HG02763 (cell line): ENCODE measurements around the gene FKBP5.
"Not testable (repeated sequence)": the region's sequence is repeated elsewhere in the genome, so short reads cannot be mapped to it uniquely, and the experiment has no call there.

Experiments
- ATAC-seq: cut with Tn5 transposase; IDR thresholded peaks from one replicate; pipeline ENCODE4 v1.9.1; 2021; ENCODE audit warnings: mild to moderate bottlenecking, moderate library complexity; ENCODE audit not compliant: unreplicated experiment

Gene FKBP5

GRCh38 chr6:35724059-35724458, 35.3 kb upstream of the FKBP5 start:
- no peak for ATAC-seq

GRCh38 chr6:35723587-35723986, 34.9 kb upstream of the FKBP5 start:
- ATAC-seq = no peak

- no peak for ATAC-seq
These were observed 33.5 kb upstream of the FKBP5 start for GRCh38 chr6:35722121-35722761.

GRCh38 chr6:35719830-35720733, 31.4 kb upstream of the FKBP5 start:
- peak; percentile 51 for ATAC-seq

GRCh38 chr6:35719404-35719829, 30.7 kb upstream of the FKBP5 start:
- ATAC-seq = peak; percentile 19

GRCh38 chr6:35718911-35719381, 30.2 kb upstream of the FKBP5 start:
- ATAC-seq = no peak

- ATAC-seq = no peak
These were observed 29.6 kb upstream of the FKBP5 start for GRCh38 chr6:35718375-35718736.

GRCh38 chr6:35717449-35718374, 29.0 kb upstream of the FKBP5 start:
- no peak for ATAC-seq

- ATAC-seq = no peak
These were observed 28.1 kb upstream of the FKBP5 start for GRCh38 chr6:35716798-35717197.

- no peak for ATAC-seq
These were observed 24.5 kb upstream of the FKBP5 start for GRCh38 chr6:35713006-35713767.

GRCh38 chr6:35711731-35712130, 23.0 kb upstream of the FKBP5 start:
- ATAC-seq = no peak

GRCh38 chr6:35710241-35710847, 21.6 kb upstream of the FKBP5 start:
- ATAC-seq = no peak

- ATAC-seq = no peak
These were observed 19.9 kb upstream of the FKBP5 start for GRCh38 chr6:35708585-35708984.

- no peak for ATAC-seq
These were observed 19.1 kb upstream of the FKBP5 start for GRCh38 chr6:35707714-35708407.

- no peak for ATAC-seq
These were observed 17.8 kb upstream of the FKBP5 start for GRCh38 chr6:35706468-35706867.

- ATAC-seq = no peak
These were observed 14.8 kb upstream of the FKBP5 start for GRCh38 chr6:35703554-35703953.

GRCh38 chr6:35698858-35699257, 10.1 kb upstream of the FKBP5 start:
- ATAC-seq = no peak

GRCh38 chr6:35698430-35698829, 9.7 kb upstream of the FKBP5 start:
- ATAC-seq = not testable (repeated sequence)

- ATAC-seq = no peak
These were observed 5.7 kb upstream of the FKBP5 start for GRCh38 chr6:35694462-35694861.
